Esophagus squamous epithelium (tissue), 4 donors: ENCODE measurements around the gene APOF.
"Not testable (repeated sequence)": the region's sequence is repeated elsewhere in the genome, so short reads cannot be mapped to it uniquely, and the experiment has no call there.

ENCODE experiments used
- CTCF ChIP-seq, 6 experiments: fragments of 450-650 bp in 4 of 6; fragments of 200-600 bp in 2 of 6; sonication (generic) in 2 of 6; IDR thresholded peaks; one replicate each; pipeline ENCODE4 v1.5.1; 2016 to 2019; ENCODE audit warnings: antibody characterized with exemption in 6 of 6, mild to moderate bottlenecking in 4 of 6, moderate library complexity in 4 of 6
- POLR2A ChIP-seq, 4 donors: fragments of 450-650 bp; IDR thresholded peaks; one replicate each; pipeline ENCODE4 v1.6.1; 2017; ENCODE audit warnings: antibody characterized with exemption in 4 of 4, mild to moderate bottlenecking in 4 of 4, moderate library complexity in 3 of 4

- not testable (repeated sequence) for TF ChIP-seq CTCF, POLR2A (IDR thresholded peaks at IDR 0.05)
Measured at GRCh38 chr12:56321610-56322009, 41.0 kb downstream of the APOF start.
